GM12878 (cell line): ENCODE results near the gene CMC4.

Experiments
- ATF3 ChIP-seq: IDR thresholded peaks from 2 replicates; pipeline ENCODE4 v1.6.1; 2011; ENCODE audit warnings: low read depth, mild to moderate bottlenecking, low read length, moderate library complexity, borderline replicate concordance; ENCODE audit errors: extremely low read depth
- CTCF ChIP-seq, 3 experiments: IDR thresholded peaks in 2 of 3; conservative IDR thresholded peaks in 1 of 3; 2 replicates each; pipeline ENCODE4 v1.5.1; 2011; ENCODE audit warnings: low read depth in 3 of 3, low read length in 3 of 3, mild to moderate bottlenecking in 3 of 3, control low read depth in 2 of 3, moderate library complexity in 2 of 3, inconsistent platforms in 1 of 3, mixed read lengths in 1 of 3; ENCODE audit not compliant: control insufficient read depth in 2 of 3, insufficient read depth in 1 of 3; ENCODE audit errors: extremely low read depth in 1 of 3
- ESRRA ChIP-seq: IDR thresholded peaks from 2 replicates; pipeline ENCODE4 v1.6.1; 2012; ENCODE audit warnings: mild to moderate bottlenecking, low read length, improper control_type of control experiment
- EZH2 ChIP-seq: IDR thresholded peaks from 2 replicates; pipeline ENCODE4 v1.6.1; 2012; ENCODE audit warnings: low read depth, mild to moderate bottlenecking, control low read depth, inconsistent platforms, low read length, borderline replicate concordance; ENCODE audit not compliant: control insufficient read depth
- IKZF2 ChIP-seq, 2 experiments: fragments of 450-650 bp; IDR thresholded peaks; 2 replicates each; pipeline ENCODE4 v1.6.1; 2017; ENCODE audit warnings: mild to moderate bottlenecking in 2 of 2, moderate library complexity in 2 of 2
- NFYA ChIP-seq: IDR thresholded peaks from 2 replicates; pipeline ENCODE4 v1.6.1; 2011; ENCODE audit warnings: low read depth, mild to moderate bottlenecking, low read length, improper control_type of control experiment, borderline replicate concordance
- PAX8 ChIP-seq: fragments of 450-650 bp; IDR thresholded peaks from 2 replicates; pipeline ENCODE4 v1.6.1; 2017; ENCODE audit warnings: mild to moderate bottlenecking, moderate library complexity
- POLR2A ChIP-seq: IDR thresholded peaks from 2 replicates; pipeline ENCODE4 v1.6.1; 2011; ENCODE audit warnings: low read depth, mild to moderate bottlenecking, low read length
- POLR2AphosphoS5 ChIP-seq: IDR thresholded peaks from 2 replicates; pipeline ENCODE4 v1.6.1; 2011; ENCODE audit warnings: mild to moderate bottlenecking, low read length, inconsistent platforms
- TF ChIP-seq, protein P1 (sequence below): IDR thresholded peaks from 2 replicates; pipeline ENCODE4 v1.6.1; 2012; ENCODE audit warnings: improper control_type of control experiment, low read depth, low read length; ENCODE audit not compliant: insufficient replicate concordance
- TF ChIP-seq, protein P2 (sequence below): IDR thresholded peaks from 2 replicates; pipeline ENCODE4 v1.6.1; 2011; ENCODE audit warnings: mild to moderate bottlenecking, low read depth, low read length, moderate library complexity; ENCODE audit not compliant: insufficient replicate concordance

DNA sequence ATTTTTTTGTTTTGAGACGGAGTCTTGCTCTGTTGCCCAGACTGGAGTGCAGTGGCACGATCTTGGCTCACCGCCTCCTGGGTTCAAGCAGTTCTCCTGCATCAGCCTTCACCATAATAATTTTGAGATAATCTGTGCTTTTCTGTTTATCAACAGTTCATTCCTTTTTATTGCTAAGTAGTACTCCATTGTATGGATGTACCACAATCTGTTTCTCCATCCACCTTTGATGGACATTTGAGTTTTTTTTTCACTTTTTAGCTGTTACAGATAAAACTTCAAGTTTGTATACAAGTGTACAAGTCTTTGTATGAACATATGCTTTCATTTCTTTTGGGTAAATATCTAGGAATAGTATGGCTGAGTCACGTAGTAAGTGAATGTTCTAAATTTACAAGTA is 35.2 kb downstream of the CMC4 start:
- TF ChIP-seq, protein P1, sequence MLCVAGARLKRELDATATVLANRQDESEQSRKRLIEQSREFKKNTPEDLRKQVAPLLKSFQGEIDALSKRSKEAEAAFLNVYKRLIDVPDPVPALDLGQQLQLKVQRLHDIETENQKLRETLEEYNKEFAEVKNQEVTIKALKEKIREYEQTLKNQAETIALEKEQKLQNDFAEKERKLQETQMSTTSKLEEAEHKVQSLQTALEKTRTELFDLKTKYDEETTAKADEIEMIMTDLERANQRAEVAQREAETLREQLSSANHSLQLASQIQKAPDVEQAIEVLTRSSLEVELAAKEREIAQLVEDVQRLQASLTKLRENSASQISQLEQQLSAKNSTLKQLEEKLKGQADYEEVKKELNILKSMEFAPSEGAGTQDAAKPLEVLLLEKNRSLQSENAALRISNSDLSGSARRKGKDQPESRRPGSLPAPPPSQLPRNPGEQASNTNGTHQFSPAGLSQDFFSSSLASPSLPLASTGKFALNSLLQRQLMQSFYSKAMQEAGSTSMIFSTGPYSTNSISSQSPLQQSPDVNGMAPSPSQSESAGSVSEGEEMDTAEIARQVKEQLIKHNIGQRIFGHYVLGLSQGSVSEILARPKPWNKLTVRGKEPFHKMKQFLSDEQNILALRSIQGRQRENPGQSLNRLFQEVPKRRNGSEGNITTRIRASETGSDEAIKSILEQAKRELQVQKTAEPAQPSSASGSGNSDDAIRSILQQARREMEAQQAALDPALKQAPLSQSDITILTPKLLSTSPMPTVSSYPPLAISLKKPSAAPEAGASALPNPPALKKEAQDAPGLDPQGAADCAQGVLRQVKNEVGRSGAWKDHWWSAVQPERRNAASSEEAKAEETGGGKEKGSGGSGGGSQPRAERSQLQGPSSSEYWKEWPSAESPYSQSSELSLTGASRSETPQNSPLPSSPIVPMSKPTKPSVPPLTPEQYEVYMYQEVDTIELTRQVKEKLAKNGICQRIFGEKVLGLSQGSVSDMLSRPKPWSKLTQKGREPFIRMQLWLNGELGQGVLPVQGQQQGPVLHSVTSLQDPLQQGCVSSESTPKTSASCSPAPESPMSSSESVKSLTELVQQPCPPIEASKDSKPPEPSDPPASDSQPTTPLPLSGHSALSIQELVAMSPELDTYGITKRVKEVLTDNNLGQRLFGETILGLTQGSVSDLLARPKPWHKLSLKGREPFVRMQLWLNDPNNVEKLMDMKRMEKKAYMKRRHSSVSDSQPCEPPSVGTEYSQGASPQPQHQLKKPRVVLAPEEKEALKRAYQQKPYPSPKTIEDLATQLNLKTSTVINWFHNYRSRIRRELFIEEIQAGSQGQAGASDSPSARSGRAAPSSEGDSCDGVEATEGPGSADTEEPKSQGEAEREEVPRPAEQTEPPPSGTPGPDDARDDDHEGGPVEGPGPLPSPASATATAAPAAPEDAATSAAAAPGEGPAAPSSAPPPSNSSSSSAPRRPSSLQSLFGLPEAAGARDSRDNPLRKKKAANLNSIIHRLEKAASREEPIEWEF, result no peak
- TF ChIP-seq POLR2A (no peak), POLR2AphosphoS5 (no peak), NFYA (no peak), CTCF (IDR thresholded peaks at IDR 0.05 in 2 of 3, conservative IDR thresholded peaks at IDR 0.05 in 1 of 3; ENCODE audit: control insufficient read depth in 2 of 3, extremely low read depth in 1 of 3, insufficient read depth in 1 of 3, low read depth in 3 of 3, low read length in 3 of 3) (no peak), IKZF2 (IDR thresholded peaks at IDR 0.05) (no peak), PAX8 (no peak), EZH2 (no peak), ESRRA (no peak), ATF3 (no peak)
- TF ChIP-seq, protein P2, sequence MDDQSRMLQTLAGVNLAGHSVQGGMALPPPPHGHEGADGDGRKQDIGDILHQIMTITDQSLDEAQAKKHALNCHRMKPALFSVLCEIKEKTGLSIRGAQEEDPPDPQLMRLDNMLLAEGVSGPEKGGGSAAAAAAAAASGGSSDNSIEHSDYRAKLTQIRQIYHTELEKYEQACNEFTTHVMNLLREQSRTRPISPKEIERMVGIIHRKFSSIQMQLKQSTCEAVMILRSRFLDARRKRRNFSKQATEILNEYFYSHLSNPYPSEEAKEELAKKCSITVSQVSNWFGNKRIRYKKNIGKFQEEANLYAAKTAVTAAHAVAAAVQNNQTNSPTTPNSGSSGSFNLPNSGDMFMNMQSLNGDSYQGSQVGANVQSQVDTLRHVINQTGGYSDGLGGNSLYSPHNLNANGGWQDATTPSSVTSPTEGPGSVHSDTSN, result no peak
